HG02610 (cell line): Measurements from ENCODE around the gene THRB.

Experiments
- ATAC-seq: cut with Tn5 transposase; IDR thresholded peaks from one replicate; pipeline ENCODE4 v1.9.1; 2021; ENCODE audit warnings: mild to moderate bottlenecking, moderate library complexity; ENCODE audit not compliant: unreplicated experiment

Gene THRB

DNA sequence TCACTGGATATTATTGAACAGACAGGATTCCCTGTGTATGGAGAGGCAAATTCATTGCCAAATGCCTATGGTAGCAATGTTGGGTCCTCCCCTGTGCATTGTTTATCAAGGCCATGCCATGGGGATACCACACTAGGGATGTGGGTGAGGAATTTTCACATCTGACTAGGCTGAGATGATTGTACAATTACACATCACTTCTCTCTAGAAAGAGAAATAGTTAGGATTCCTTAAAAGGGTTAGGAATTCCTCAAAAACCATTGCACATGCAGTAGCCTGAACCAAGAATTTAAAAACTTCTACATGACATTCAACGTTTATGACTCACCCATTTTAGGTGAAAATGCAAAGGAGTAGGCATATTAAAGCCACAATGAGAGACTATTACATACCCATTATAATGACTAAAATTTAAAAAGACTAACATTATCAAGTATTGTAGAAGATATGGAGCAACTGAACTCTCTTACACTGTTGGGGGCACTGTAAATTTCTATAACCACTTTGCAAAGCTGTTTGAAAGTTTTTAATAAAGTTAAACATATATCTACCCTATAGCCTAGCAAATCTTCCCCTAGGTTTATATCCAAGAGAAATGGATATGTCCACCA is 175.9 kb downstream of the THRB start:
- no peak for ATAC-seq

GRCh38 chr3:24316887-24317383 is 177.7 kb downstream of the THRB start:
- ATAC-seq = no peak

DNA sequence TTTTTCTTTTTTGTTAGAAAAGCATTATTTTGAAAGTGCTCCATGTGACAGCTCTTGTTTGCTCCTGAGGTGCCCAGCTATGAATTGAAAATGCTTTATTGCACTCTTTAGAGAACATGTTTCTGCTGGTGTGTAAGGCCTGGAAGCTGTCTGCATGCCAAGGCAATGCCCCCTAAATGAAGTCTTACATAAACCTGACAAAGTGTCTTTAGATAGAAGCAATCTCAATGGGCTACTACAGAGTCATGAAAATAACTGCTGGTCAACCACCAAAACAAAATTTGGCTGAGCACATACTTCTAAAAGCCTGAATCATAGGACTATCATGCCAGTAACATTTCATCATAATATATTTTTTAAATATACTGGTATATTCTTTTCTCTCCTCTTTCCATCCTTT is 178.7 kb downstream of the THRB start:
- ATAC-seq = no peak

GRCh38 chr3:24315356-24315755 is 179.3 kb downstream of the THRB start:
- ATAC-seq = no peak

- no peak for ATAC-seq
These were observed 182.8 kb downstream of the THRB start for GRCh38 chr3:24311881-24312280.

- no peak for ATAC-seq
These were observed 183.8 kb downstream of the THRB start for GRCh38 chr3:24310887-24311286.

GRCh38 chr3:24306518-24306917 is 188.1 kb downstream of the THRB start:
- no peak for ATAC-seq

DNA sequence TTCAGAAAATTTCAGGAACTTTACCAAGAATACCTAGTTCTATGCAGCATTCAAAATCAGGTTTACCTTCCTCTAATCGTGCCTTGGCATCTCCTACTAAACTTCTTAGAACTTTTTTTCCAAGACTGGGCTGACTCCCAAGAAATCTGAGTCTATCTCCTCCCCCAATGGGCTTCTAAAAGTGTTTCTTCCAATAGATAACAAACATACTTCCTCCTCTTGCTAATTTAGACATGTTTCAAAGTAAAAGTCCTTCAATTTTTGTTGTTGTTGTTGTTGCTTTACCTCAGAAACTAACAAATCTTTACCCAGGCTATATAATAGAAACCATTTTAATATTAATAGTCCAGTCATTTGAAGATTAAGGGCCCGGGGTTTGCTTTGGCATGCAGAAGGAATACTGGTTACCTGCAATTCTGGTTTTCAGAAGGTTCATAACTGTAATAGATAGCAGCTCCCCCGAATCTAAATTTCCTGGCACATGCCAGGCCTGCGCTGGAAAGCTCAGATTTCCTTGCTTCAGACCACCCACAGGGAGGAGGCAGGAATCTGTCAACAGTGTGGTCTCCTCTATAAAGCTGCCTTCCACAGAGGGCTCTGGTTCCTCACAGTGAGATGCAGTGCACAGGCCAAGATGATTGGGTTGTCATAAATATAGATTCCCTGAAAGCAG is 188.7 kb downstream of the THRB start:
- ATAC-seq = no peak

DNA sequence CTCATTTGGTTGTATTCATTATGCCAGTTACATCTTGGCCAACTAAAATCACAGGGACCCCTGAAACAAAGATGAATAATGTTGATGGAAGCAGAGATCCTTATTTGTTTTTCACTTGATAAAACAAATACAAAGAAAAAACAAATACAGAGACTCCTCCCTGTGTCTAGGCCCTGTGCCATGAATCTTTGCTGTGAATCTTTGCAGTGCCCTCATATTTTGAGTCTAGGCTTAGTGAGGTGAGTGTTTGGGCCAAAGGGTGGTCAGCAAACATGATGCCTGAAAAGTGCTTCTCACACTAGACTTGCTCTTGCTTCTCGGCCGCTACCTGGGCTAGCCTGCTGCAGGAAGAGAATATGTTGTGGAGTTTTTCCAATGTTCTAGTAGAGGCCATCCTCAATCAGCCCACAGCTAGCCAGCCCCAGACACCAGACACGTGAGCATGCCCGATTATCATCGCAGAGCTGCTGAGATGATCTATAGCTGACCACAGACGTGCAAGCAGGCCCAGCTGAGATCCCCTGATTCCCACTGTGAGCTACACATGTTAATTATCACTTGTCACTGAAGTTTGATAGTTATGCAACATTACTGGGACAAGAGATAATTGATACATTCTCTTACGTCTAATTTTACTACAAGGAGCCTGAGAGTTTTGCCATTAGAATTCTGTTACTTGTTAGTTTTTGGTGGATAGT is 191.4 kb downstream of the THRB start:
- no peak for ATAC-seq

DNA sequence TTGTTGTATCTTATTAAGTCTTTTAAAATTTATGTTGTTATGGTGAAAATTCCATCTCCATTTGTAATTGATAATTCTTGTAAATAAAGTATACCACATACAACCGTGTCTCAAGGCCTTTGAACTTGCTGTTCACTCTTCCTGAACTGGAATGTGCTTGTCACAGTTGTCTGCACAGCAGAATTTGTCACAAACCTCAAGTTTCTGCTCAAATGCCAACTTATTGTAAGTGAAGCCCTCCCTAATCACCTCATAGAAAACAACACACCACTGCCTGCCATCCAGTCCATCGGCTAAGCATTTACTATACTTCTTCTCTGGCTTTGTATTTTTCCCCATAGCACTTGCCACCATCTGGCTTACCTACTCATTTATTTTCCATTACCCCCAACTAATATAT is 192.3 kb downstream of the THRB start:
- ATAC-seq = no peak

DNA sequence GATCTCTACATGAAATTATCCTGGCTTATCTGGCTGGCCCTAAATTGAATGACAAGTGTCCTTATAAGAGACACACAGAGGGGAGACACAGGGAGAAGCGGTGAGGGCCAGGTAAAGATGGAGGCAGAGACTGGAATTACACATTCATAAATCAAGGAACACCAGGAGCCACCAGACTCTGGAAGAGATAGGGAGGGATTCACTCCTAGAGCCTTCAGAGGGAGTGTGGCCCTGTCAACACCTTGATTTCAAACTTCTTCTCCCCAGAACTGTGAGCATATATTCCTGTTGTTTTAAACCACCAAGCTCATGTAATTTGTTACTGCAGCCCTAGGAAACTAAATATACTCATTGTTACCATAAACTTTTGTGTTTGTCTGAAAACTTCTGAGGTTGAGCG is 193.7 kb downstream of the THRB start:
- no peak for ATAC-seq

- no peak for ATAC-seq
These were observed 194.6 kb downstream of the THRB start for GRCh38 chr3:24299806-24300626.

DNA sequence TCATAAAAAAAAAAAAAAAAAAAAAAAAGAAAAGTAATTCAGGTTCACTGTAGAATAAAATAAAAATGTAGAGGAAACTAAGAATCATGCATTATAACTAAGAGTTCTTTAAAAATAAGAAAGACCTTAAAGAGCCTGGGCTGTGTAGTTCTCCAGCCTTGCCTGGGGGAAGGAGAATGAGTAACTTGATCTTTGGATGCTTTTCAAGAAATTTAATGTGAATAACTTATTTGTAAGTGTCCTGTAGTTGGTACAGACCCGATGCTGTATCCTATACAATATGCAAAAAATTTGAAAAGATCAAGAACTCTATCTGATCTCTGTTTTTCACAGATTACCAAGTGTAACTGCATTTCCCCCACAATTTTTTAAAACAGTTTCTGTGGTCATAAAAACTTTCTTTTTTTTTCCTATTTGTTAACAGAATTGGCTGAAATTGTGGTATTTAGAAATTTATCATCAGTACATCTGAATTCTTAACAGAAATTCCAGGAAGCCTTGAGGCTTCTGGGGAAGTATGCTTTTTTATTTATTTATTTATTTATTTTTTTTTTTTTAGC is 195.3 kb downstream of the THRB start:
- ATAC-seq = no peak

DNA sequence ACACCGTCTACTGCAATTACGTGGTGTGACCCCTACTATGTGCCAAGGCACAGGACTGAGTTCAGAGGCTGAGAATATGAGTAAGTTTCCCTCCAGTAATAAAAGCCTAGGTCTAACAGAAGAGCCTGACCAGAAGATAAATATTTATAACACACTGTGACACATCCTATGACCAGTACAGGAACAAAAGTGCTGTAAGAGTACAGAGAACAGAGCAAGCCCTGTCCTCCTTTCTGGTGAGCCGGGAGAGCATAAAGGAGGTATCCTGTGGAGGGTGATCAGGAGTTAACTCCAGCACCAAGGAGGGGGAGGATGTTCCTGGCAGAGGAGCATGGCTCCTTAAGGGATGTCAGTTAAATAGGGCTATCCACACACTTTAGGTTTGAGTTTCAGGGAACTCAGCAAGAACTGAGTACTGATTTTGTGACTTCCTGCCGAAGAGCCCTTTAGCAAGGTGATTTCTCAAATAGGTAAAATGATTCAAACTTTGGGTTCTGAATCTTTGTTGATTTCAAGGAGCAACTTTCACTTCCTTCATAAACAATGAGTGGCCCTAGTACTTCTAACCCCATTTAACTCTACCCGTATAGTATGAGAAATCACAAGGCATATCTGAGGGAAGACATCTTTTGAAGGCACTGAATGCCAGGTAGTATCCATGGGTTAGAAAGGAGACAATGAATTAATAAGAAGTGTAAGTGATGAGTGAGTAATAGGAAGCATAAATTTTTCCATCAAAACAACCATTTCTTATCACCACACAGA is 198.0 kb downstream of the THRB start:
- ATAC-seq = no peak

DNA sequence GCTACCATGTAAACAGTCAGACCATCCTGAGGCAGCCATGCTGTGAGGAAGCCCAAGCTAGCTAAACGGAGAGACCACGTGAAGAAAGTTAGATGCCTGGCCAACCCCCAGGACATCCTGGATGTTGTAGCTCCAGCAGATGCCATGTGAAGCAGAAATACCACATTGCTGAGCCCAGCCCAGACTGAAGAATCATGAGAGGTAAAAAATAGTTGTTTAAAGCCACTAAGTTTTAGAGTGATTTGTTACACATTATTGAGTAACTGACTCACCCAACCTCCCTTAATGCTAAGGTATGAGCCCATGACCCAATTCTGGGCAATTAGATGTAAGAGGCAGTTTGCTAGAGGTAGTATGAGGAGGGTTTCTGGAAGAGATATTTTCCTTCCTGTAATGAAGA is 200.5 kb downstream of the THRB start:
- ATAC-seq = no peak

DNA sequence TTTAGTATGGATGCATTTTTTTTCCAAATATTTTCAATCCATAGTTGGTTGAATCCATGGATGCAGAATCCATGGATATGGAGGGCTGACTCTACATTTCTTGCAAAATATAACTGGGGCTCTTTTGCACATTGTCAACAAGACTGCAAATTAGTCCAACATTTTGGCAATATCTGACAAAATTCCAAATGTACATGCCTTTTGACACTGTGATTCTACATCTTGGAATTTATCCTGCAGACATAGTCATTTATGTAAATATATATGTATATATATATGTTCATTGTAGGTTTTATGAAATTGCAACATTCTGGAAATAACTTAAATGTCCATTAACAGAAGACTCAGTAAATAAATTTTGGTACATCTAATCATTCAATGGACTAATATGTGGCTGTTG is 203.0 kb downstream of the THRB start:
- no peak for ATAC-seq

DNA sequence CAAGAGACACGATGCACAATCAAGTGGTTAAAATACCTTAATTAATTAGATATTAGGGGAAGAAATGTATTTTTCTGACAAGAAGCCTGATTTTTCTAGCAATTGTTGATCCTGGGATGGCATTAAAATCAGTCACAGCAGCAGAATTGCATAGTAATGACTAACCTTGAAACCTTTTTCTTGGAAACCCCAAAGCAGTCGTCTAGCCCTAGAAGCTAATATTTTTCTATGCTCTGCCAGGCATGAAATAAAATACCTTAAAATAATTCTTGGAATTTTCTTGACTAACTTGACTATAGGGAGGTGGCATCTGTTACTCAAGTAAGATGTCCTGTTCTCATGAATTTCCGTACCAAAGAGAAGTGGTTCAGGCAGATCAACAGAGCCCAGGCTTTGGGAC is 204.1 kb downstream of the THRB start:
- no peak for ATAC-seq

- no peak for ATAC-seq
These were observed 206.0 kb downstream of the THRB start for GRCh38 chr3:24288496-24289236.

DNA sequence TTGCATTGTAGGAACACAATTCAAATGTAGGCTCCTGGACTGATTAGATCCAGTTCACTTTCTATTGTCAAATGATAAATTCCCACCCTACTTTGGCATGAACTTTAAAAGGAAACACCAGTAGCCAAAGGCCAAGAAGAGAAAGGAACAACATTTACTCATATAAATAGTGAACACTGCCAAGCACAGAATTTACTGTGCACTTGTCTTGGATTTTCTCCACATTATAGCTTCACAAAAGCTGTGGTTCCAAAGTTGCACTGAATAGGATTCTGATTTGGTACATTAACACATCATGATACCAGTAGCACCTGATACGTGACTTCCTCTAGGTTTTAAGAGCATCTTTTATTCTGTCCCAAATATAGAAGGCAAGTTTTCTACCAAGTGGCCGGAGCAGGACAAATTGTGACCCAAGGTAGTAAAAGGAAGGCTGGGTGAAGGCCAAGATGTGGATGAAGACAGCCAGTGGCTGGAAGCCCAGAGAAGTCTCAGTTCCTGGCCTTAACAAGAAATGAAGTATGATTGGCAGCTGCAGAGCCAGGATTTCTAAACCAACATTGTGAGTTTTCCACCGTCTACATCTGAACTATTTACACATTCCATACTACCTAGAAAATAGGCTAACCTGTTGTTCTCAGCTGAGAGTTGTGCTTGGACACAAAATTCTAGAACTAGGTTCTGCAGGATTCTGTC is 206.7 kb downstream of the THRB start:
- no peak for ATAC-seq
